Measurements from ENCODE around the gene RBL2. TPM values are rescaled to one million over a fixed set of nuclear protein-coding genes. Genes with fewer than 3 reads are reported as not detected.

The RBL2 gene
- total RNA-seq, 4 donors from 2014 or later = 54.4 to 97.4 (median 80.1) TPM

- TF ChIP-seq CTCF (IDR thresholded peaks at IDR 0.05) = no peak
- ATAC-seq (ENCODE audit: low FRiP score) (no peak), DNase-seq (ENCODE audit: low spot score) (no peak)
Observed at GRCh38 chr16:53504665-53505064, 70.4 kb downstream of the RBL2 start.

GRCh38 chr16:53506254-53506653 is 72.0 kb downstream of the RBL2 start:
- ATAC-seq (ENCODE audit: low FRiP score) (no peak), DNase-seq (ENCODE audit: low spot score) (no peak)
- no peak for TF ChIP-seq CTCF (IDR thresholded peaks at IDR 0.05)

- no peak for TF ChIP-seq CTCF (IDR thresholded peaks at IDR 0.05)
- no peak for DNase-seq (ENCODE audit: low spot score)
- ATAC-seq (ENCODE audit: low FRiP score) = no peak
Observed at GRCh38 chr16:53507464-53508179, 73.4 kb downstream of the RBL2 start.

GRCh38 chr16:53509906-53510703 is 75.8 kb downstream of the RBL2 start:
- TF ChIP-seq CTCF (IDR thresholded peaks at IDR 0.05) = peak in 2 of 3 donors; percentile 67 to 70
- ATAC-seq (ENCODE audit: low FRiP score) (peak; percentile 75), DNase-seq (ENCODE audit: low spot score) (no peak)

- no peak for ATAC-seq (ENCODE audit: low FRiP score)
- TF ChIP-seq CTCF (IDR thresholded peaks at IDR 0.05) = no peak
- no peak for DNase-seq (ENCODE audit: low spot score)
Observed at GRCh38 chr16:53510704-53511070, 76.4 kb downstream of the RBL2 start.

GRCh38 chr16:53511084-53511402 is 76.8 kb downstream of the RBL2 start:
- DNase-seq (ENCODE audit: low spot score) (no peak), ATAC-seq (ENCODE audit: low FRiP score) (no peak)
- no peak for TF ChIP-seq CTCF (IDR thresholded peaks at IDR 0.05)

Data from omental fat pad (tissue), 4 donors.